Endothelial cell (in vitro differentiated cells): ENCODE results near the gene LRIT2. TPM values are rescaled to one million over a fixed set of nuclear protein-coding genes. Genes with fewer than 3 reads are reported as not detected.
A peak's percentile ranks its signal among the peaks of the same experiment; 100 is the strongest.

ENCODE experiments used
- DNase-seq: peaks from one replicate; pipeline ENCODE4 v3.0.0; 2021; ENCODE audit warnings: low spot score
- H3K27ac Mint-ChIP-seq: one replicate; pipeline ENCODE4 v1.8.0; 2021; ENCODE audit warnings: mixed read lengths, inconsistent platforms; ENCODE audit not compliant: unreplicated experiment
- H3K27me3 Mint-ChIP-seq: one replicate; pipeline ENCODE4 v1.8.0; 2021; ENCODE audit warnings: mild to moderate bottlenecking, moderate library complexity, mixed read lengths, inconsistent platforms; ENCODE audit not compliant: unreplicated experiment
- H3K36me3 Mint-ChIP-seq: one replicate; pipeline ENCODE4 v1.8.0; 2021; ENCODE audit warnings: mild to moderate bottlenecking, low read depth, mixed read lengths, inconsistent platforms; ENCODE audit not compliant: unreplicated experiment
- H3K4me1 Mint-ChIP-seq: one replicate; pipeline ENCODE4 v1.8.0; 2021; ENCODE audit warnings: mild to moderate bottlenecking, mixed read lengths, inconsistent platforms; ENCODE audit not compliant: unreplicated experiment
- H3K4me3 Mint-ChIP-seq: one replicate; pipeline ENCODE4 v1.8.0; 2021; ENCODE audit warnings: mild to moderate bottlenecking, mixed read lengths, inconsistent platforms; ENCODE audit not compliant: unreplicated experiment
- H3K9me3 Mint-ChIP-seq: one replicate; pipeline ENCODE4 v1.8.0; 2021; ENCODE audit warnings: mixed read lengths, inconsistent platforms; ENCODE audit not compliant: unreplicated experiment
- CTCF ChIP-seq: fragments of 200-600 bp; sonication (generic); IDR thresholded peaks from one replicate; pipeline ENCODE4 v1.5.0; 2021; ENCODE audit warnings: antibody characterized with exemption; ENCODE audit not compliant: unreplicated experiment
- long read RNA-seq: library from polyadenylated mRNA; unstranded; transcript quantifications from one replicate; pipeline ENCODE4 v2.0.0, GENCODE V29; 2020; ENCODE audit not compliant: unreplicated experiment
- total RNA-seq: library from RNA; stranded (reverse); fragmentation: NEBNext Ultra II Directional; extraction: Animal tissue kit (Norgen Biotek cat#: 25700); gene quantifications from one replicate; pipeline ENCODE4 v1.2.1, GENCODE V29; 2021; ENCODE audit not compliant: unreplicated experiment

LRIT2 gene
- not detected for total RNA-seq
- long read RNA-seq, result 0 reads

GRCh38 chr10:84225427-84226173 is at the start of gene LRIT2:
TSS of gene LRIT2 (minus strand) at chr10:84225544. CDS start at chr10:84225520, 24 bp downstream.
- DNase-seq, result no peak
- no peaks in the 10 kb centered on the region for H3K36me3 Mint-ChIP-seq
- no peak within 1 kb of the TSS for H3K27ac Mint-ChIP-seq
- no peak within 1 kb of the TSS for H3K4me3 Mint-ChIP-seq
- H3K9me3 Mint-ChIP-seq, result no peaks in the 10 kb centered on the region
- H3K4me1 Mint-ChIP-seq, result no peaks in the 10 kb centered on the region
- H3K27me3 Mint-ChIP-seq, result peaks cover 7% of the 10 kb centered on the region
- no peak for TF ChIP-seq CTCF

GRCh38 chr10:84270708-84271107 is 45.4 kb upstream of the LRIT2 start:
- Mint-ChIP-seq H3K27me3 (no peaks in the 10 kb centered on the region), H3K4me1 (peaks cover 10% of the 10 kb centered on the region), H3K36me3 (no peaks in the 10 kb centered on the region), H3K27ac (no peak overlapping the region), H3K4me3 (no peak overlapping the region), H3K9me3 (no peaks in the 10 kb centered on the region)
- DNase-seq, result no peak
- no peak for TF ChIP-seq CTCF

GRCh38 chr10:84269773-84270172 is 44.4 kb upstream of the LRIT2 start:
- no peak overlapping the region for H3K4me3 Mint-ChIP-seq
- TF ChIP-seq CTCF, result no peak
- H3K4me1 Mint-ChIP-seq, result peaks cover 14% of the 10 kb centered on the region
- H3K36me3 Mint-ChIP-seq, result no peaks in the 10 kb centered on the region
- H3K27me3 Mint-ChIP-seq, result no peaks in the 10 kb centered on the region
- H3K27ac Mint-ChIP-seq, result no peak overlapping the region
- no peak for DNase-seq
- H3K9me3 Mint-ChIP-seq, result no peaks in the 10 kb centered on the region

- Mint-ChIP-seq H3K36me3 (no peaks in the 10 kb centered on the region), H3K4me3 (no peak overlapping the region), H3K9me3 (no peaks in the 10 kb centered on the region), H3K27me3 (no peaks in the 10 kb centered on the region), H3K4me1 (peaks cover 15% of the 10 kb centered on the region), H3K27ac (no peak overlapping the region)
- no peak for TF ChIP-seq CTCF
- no peak for DNase-seq
Observed at GRCh38 chr10:84269162-84269561, 43.8 kb upstream of the LRIT2 start.

GRCh38 chr10:84267503-84268126 is 42.3 kb upstream of the LRIT2 start:
- H3K4me3 Mint-ChIP-seq, result no peak overlapping the region
- peaks cover 15% of the 10 kb centered on the region for H3K4me1 Mint-ChIP-seq
- no peaks in the 10 kb centered on the region for H3K27me3 Mint-ChIP-seq
- peak overlapping the region; percentile 26 for H3K27ac Mint-ChIP-seq
- TF ChIP-seq CTCF, result peak; percentile 74
- H3K36me3 Mint-ChIP-seq, result no peaks in the 10 kb centered on the region
- H3K9me3 Mint-ChIP-seq, result no peaks in the 10 kb centered on the region
- peak; percentile 79 for DNase-seq
